NOMO-1 treated with dmso at 0.1 percent for 144 hours (cell line): ENCODE data around the gene FAM53C.
"Not testable (repeated sequence)": the region's sequence is repeated elsewhere in the genome, so short reads cannot be mapped to it uniquely, and the experiment has no call there.

ENCODE experiments used
- DNase-seq: peaks from one replicate; lab custom pipeline; 2025; ENCODE audit not compliant: unreplicated experiment; lab: John Stamatoyannopoulos, UW

Gene FAM53C

GRCh38 chr5:138337685-138338410 is at the start of gene FAM53C:
TSS of gene FAM53C (plus strand) at chr5:138338266. CDS start at chr5:138341336, 3,070 bp downstream.
- DNase-seq, result peak; percentile 91

GRCh38 chr5:138289296-138289695 is 48.8 kb upstream of the FAM53C start:
- DNase-seq, result no peak

DNA sequence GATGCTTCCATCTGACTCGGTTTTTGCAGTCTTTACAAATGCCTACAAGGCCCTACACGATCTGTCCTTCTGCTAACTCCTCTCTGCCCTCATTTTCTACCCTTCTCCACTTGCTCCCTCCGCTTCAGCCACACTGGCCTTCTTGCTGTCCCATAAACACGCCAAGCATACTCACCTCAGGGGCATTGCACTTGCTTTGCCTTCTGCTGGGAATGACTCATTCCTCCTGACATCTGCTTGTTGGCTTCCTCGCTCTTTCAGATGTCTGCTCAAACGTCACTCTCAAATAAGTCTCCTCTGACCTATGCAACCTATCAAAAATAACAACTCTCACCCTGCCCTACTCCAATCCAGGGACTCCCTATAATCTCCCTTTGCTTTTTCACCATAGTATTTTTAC is 34.7 kb upstream of the FAM53C start:
- DNase-seq, result no peak

GRCh38 chr5:138305797-138306196 is 32.3 kb upstream of the FAM53C start:
- no peak for DNase-seq

DNA sequence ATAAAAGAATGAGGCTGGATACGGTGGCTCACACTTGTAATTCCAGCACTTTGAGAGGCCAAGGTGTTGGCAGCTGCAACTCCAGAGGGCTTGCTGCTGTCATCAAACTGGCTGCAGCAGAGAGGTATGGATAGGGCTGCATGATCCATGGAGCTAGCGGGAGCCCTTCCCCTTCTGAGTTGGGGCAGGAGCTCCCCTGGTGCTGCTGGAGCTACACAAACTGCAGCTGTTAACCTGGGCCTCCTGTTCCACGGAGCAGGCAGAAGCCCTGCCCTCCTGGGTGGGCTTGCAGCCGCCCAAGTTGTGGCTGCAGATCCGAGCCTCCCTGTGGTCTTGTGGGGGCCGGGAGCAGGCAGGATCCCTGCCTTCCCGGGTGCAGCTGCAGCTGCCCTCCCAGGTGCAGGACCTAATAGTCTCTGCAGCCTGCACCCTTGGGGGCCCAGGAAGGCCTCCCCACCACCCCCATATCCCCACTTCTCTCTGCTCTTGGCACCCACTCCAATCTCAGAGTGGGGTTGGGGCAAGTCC is 22.3 kb upstream of the FAM53C start:
- no peak for DNase-seq

- no peak for DNase-seq
These were observed 21.7 kb upstream of the FAM53C start for GRCh38 chr5:138316355-138316754.

- not testable (repeated sequence) for DNase-seq
These were observed 19.9 kb upstream of the FAM53C start for GRCh38 chr5:138318211-138318610.

GRCh38 chr5:138330813-138331448 is 7.1 kb upstream of the FAM53C start:
- DNase-seq, result no peak

DNA sequence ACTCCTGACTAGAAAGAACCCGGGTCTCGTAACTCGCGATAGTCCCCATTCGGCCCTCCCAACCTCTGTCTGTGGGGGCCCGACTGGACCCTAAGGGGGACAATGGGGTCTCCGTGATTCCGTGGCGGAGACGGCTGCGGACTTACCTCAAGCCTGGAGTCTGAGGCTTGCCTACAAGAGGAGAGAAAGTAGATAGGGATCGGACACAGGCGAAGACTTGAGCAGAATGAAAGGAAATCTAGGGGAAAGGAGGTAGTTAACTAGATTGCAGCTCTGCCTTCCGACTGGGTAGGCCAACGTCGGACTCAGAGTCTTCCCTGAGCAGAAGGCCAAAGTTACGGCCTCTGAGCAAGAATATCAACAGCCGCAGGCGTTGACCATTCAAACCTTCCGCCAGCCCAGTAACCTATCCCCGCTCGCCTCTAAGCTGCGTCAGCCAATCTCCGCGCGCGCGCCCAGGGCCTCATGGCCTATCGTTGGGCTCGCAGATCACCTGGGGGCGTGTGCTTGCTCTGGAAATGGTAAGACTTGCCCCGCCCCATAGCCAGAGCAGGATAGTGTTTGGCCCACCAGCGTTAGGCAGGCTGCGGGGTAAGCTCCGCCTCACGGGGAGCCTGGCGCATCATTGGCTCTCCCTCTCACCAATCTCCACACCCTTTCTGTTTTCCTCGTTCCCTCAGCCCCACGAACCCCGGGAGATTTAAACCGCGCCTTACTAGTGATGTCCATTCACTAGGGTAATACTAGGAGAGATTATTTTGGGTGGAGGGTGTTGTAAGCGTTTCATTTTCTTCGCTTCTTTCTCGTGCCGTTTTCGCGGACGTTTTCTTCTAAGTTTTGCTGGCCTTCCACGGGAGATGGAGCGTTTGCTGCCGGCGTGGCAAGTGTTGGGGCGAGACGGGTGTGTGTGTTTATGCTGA is 6.4 kb upstream of the FAM53C start, which contains the start of gene CDC25C:
Gene CDC25C (minus strand): TSS at position 356 of the 920 bp plus-strand sequence. CDS start 624 bp downstream, outside the sequence.
- peak; percentile 99 for DNase-seq

DNA sequence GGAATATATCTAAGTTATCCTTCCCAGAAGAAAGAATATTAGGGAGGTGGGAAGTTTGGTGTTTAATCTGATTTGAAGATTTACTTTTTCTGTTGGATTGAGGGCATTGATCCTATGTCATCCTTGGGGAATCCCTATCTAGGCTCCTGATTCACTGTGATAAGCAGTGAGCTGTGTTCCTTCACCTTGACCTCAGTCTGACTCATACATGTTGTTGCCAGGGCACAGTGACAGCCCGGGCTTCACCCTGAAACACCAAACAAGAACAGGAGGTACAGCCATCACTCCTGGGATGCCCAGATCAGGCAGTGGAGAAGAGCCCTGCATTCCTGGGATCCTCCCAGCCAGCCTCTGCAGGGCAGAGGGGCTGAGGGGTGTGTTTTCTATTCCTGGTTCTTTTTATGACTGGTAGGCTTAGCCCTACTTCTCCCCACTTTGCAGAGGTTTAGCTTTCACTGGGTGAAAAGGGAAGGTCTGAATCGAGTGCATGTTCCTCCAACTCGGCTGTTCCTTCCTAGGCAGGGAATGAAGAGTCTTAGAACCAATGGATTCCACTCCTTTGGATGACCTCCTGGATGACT is 3.1 kb upstream of the FAM53C start:
- no peak for DNase-seq

- DNase-seq, result peak; percentile 79
These were observed 948 bp upstream of the FAM53C start for GRCh38 chr5:138336952-138337684.

DNA sequence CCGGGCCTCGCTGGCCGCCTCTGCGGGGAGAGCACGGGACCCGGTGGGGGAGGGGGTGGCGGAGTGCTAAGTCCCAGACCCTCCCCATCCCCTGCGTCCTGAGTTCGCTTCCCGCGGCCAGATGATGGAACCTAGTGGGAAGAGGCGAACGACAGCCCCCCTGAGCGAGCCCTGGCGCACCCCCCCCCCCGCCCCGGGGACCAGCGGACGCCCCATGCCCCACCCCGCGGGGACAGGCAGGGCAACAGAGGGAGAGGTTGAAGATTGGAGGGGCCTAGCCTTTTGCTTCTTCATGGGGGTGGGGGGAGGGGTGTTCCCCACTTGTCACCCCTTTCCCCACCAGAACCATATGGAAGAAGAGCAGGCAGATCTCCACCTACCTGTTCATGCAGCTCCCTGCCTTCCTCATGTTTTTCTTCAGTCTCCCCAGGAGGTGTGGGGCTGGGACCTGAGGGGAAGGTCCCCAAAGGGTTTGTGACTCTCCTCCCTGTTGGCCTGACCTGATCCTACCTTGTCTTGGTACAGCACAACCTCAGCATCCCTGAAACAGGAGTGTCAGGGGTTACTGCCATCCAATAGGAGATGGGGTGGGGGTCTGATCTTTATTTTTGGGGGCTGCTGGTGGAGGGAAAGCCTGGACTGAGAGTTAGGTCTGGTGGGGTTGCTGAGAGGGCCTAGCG is 485 bp downstream of the FAM53C start:
- no peak for DNase-seq

GRCh38 chr5:138339091-138339456 is 1.0 kb downstream of the FAM53C start:
- DNase-seq, result no peak

GRCh38 chr5:138339464-138339863 is 1.4 kb downstream of the FAM53C start:
- no peak for DNase-seq

- DNase-seq, result no peak
These were observed 1.9 kb downstream of the FAM53C start for GRCh38 chr5:138340008-138340407.

GRCh38 chr5:138344887-138345622 is 7.0 kb downstream of the FAM53C start:
- no peak for DNase-seq

DNA sequence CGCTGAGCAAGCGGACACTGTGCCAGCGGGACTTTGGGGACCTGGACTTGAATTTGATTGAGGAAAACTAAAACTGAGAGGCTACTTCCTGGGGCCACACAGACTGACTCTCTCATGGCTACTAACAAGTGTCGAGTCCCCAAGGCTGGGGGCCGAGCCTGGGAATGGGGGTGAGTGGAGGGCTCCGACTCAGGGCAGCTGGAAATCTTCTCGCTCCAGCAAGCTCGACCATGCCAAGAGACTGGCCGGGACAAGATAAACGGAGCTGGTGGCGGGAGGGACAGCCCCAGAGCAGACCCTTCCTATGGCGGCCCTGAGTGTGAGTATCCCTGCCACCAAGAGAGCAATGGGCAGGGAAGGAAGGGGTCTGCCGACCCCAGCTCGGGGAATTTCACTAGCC is 8.8 kb downstream of the FAM53C start:
- no peak for DNase-seq

- no peak for DNase-seq
These were observed 11.9 kb downstream of the FAM53C start for GRCh38 chr5:138349852-138350562.

- no peak for DNase-seq
These were observed 12.5 kb downstream of the FAM53C start for GRCh38 chr5:138350563-138350890.
